Measurements from ENCODE around the gene TBC1D30. TPM values are rescaled to one million over a fixed set of nuclear protein-coding genes. Genes with fewer than 3 reads are reported as not detected.
"Not testable (repeated sequence)": the region's sequence is repeated elsewhere in the genome, so short reads cannot be mapped to it uniquely, and the experiment has no call there.

The TBC1D30 gene
- total and polyA plus RNA-seq, 5 donors from 2014 or later: 0.07 to 0.25 (median 0.12) TPM; not detected in 2

DNA sequence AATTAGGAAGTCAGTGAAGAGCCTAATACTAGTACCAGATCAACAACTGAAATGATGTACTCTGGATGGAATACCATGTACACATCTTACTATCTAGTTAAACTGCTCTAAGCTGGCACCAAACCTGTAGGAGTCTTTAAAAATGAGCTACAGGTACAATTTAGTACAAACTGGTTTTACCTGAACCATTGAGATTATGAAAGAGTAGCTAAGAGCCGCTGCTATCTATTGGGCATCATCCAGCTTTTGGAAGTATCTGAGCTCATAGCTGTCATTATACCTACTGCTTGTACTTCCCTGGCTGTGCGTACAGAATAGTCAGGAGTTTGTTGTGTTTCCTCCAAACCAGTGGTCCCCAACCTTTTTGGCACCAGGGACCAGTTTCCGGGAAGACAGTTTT is 12.4 kb downstream of the TBC1D30 start:
- no peaks in the 10 kb centered on the region for H3K36me3 Mint-ChIP-seq
- H3K27me3 ChIP-seq (ENCODE audit: control insufficient read depth, insufficient read depth, low read length): peaks cover 4% of the 10 kb centered on the region
- H3K9me3 Mint-ChIP-seq: peaks cover 0 to 6% (median 0%) of the 10 kb centered on the region in 7 donors
- H3K27ac ChIP-seq (ENCODE audit: insufficient read depth, low read length, poor library complexity, severe bottlenecking): no peak overlapping the region
- H3K4me3 ChIP-seq (ENCODE audit: low read depth, low read length): no peak overlapping the region
- ATAC-seq (ENCODE audit: low read depth in 2 of 2) (no peak), DNase-seq (no peak)
- H3K27me3 Mint-ChIP-seq: peaks cover 16% of the 10 kb centered on the region
- H3K27ac Mint-ChIP-seq: no peak overlapping the region
- H3K4me1 Mint-ChIP-seq: no peaks in the 10 kb centered on the region
- H3K4me3 Mint-ChIP-seq: no peak overlapping the region
- H3K4me1 ChIP-seq (ENCODE audit: control insufficient read depth, insufficient read depth, low read length, poor library complexity, severe bottlenecking): no peaks in the 10 kb centered on the region
- H3K9me3 ChIP-seq (ENCODE audit: control insufficient read depth in 2 of 2, low read length in 2 of 2): no peaks in the 10 kb centered on the region
- no peaks in the 10 kb centered on the region for H3K36me3 ChIP-seq (ENCODE audit: control insufficient read depth, insufficient read depth, low read length)

DNA sequence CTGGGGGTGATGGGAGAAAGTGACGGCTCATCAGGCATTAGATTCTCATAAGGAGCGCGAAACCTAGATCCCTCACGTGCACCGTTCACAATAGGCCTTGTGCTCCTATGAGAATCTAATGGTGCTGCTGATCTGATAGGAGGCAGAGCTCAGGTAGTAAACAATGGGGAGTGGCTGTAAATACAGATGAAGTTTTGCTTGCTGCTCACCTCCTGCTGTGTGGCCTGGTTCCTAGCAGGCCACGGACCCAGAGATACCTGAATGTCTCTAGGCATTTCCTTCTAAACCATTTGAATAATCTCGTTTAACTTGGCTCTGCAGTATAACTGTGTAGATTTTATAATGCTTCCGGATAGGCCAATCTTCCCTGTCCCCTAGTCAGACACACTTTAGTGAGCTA is 13.0 kb downstream of the TBC1D30 start:
- no peaks in the 10 kb centered on the region for H3K36me3 Mint-ChIP-seq
- H3K27me3 Mint-ChIP-seq: peaks cover 16% of the 10 kb centered on the region
- Histone ChIP-seq H3K36me3 (ENCODE audit: control insufficient read depth, insufficient read depth, low read length) (no peaks in the 10 kb centered on the region), H3K9me3 (ENCODE audit: control insufficient read depth in 2 of 2, low read length in 2 of 2) (no peaks in the 10 kb centered on the region), H3K27me3 (ENCODE audit: control insufficient read depth, insufficient read depth, low read length) (peaks cover 4% of the 10 kb centered on the region), H3K4me1 (ENCODE audit: control insufficient read depth, insufficient read depth, low read length, poor library complexity, severe bottlenecking) (no peaks in the 10 kb centered on the region), H3K4me3 (ENCODE audit: low read depth, low read length) (no peak overlapping the region), H3K27ac (ENCODE audit: insufficient read depth, low read length, poor library complexity, severe bottlenecking) (no peak overlapping the region)
- peaks cover 0 to 6% (median 0%) of the 10 kb centered on the region in 7 donors for H3K9me3 Mint-ChIP-seq
- no peak for DNase-seq
- H3K4me1 Mint-ChIP-seq: no peaks in the 10 kb centered on the region
- H3K4me3 Mint-ChIP-seq: no peak overlapping the region
- ATAC-seq (ENCODE audit: low read depth in 2 of 2): no peak
- H3K27ac Mint-ChIP-seq: no peak overlapping the region

DNA sequence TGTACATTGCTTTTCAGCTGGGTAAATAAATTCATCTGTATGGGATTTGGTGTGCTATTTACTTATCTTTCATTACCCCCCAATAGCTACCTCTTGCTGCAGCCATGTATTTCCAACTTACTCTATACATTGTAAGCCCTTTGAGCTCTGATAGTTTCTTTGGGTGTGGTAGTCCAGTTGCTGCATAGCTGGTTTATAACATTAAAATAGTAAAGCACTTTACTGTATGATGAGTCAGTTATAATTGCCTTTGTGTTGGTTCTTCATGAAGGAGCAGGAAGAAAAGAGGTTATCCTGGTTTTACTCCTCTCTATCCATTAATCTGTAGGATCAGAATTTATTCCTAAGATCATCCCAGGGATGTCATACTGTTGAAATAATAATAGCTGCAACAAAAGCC is 15.7 kb downstream of the TBC1D30 start:
- Mint-ChIP-seq H3K36me3 (no peaks in the 10 kb centered on the region), H3K4me3 (no peak overlapping the region), H3K27ac (no peak overlapping the region), H3K27me3 (peaks cover 5% of the 10 kb centered on the region), H3K4me1 (no peaks in the 10 kb centered on the region), H3K9me3 (no peaks in the 10 kb centered on the region)
- DNase-seq: no peak
- ATAC-seq (ENCODE audit: low read depth in 2 of 2): no peak
- H3K36me3 ChIP-seq (ENCODE audit: control insufficient read depth, insufficient read depth, low read length): no peaks in the 10 kb centered on the region
- no peaks in the 10 kb centered on the region for H3K9me3 ChIP-seq (ENCODE audit: control insufficient read depth in 2 of 2, low read length in 2 of 2)
- H3K4me3 ChIP-seq (ENCODE audit: low read depth, low read length): no peak overlapping the region
- peaks cover 4% of the 10 kb centered on the region for H3K27me3 ChIP-seq (ENCODE audit: control insufficient read depth, insufficient read depth, low read length)
- H3K27ac ChIP-seq (ENCODE audit: insufficient read depth, low read length, poor library complexity, severe bottlenecking): no peak overlapping the region
- no peaks in the 10 kb centered on the region for H3K4me1 ChIP-seq (ENCODE audit: control insufficient read depth, insufficient read depth, low read length, poor library complexity, severe bottlenecking)

GRCh38 chr12:64840949-64841717 is 16.7 kb downstream of the TBC1D30 start:
- Histone ChIP-seq H3K4me1 (ENCODE audit: control insufficient read depth, insufficient read depth, low read length, poor library complexity, severe bottlenecking) (no peaks in the 10 kb centered on the region), H3K9me3 (ENCODE audit: control insufficient read depth in 2 of 2, low read length in 2 of 2) (no peaks in the 10 kb centered on the region), H3K4me3 (ENCODE audit: low read depth, low read length) (no peak overlapping the region), H3K27me3 (ENCODE audit: control insufficient read depth, insufficient read depth, low read length) (peaks cover 4% of the 10 kb centered on the region), H3K36me3 (ENCODE audit: control insufficient read depth, insufficient read depth, low read length) (no peaks in the 10 kb centered on the region), H3K27ac (ENCODE audit: insufficient read depth, low read length, poor library complexity, severe bottlenecking) (no peak overlapping the region)
- H3K4me3 Mint-ChIP-seq: no peak overlapping the region
- no peak for DNase-seq
- ATAC-seq (ENCODE audit: low read depth in 2 of 2): no peak
- H3K36me3 Mint-ChIP-seq: no peaks in the 10 kb centered on the region
- H3K4me1 Mint-ChIP-seq: no peaks in the 10 kb centered on the region
- H3K9me3 Mint-ChIP-seq: no peaks in the 10 kb centered on the region
- no peak overlapping the region for H3K27ac Mint-ChIP-seq
- H3K27me3 Mint-ChIP-seq: peaks cover 5% of the 10 kb centered on the region

GRCh38 chr12:64848409-64848808 is 24.0 kb downstream of the TBC1D30 start:
- not testable (repeated sequence) for DNase-seq; H3K4me3 Mint-ChIP-seq; H3K27ac ChIP-seq (ENCODE audit: insufficient read depth, low read length, poor library complexity, severe bottlenecking); H3K36me3 Mint-ChIP-seq; H3K4me1 Mint-ChIP-seq; H3K4me1 ChIP-seq (ENCODE audit: control insufficient read depth, insufficient read depth, low read length, poor library complexity, severe bottlenecking); H3K27me3 ChIP-seq (ENCODE audit: control insufficient read depth, insufficient read depth, low read length); ATAC-seq (ENCODE audit: low read depth in 2 of 2); H3K36me3 ChIP-seq (ENCODE audit: control insufficient read depth, insufficient read depth, low read length); H3K9me3 ChIP-seq (ENCODE audit: control insufficient read depth in 2 of 2, low read length in 2 of 2); H3K27ac Mint-ChIP-seq; H3K4me3 ChIP-seq (ENCODE audit: low read depth, low read length)
- Mint-ChIP-seq H3K27me3 (peaks cover 27% of the 10 kb centered on the region), H3K9me3 (peaks cover 0 to 16% (median 3%) of the 10 kb centered on the region in 7 donors)

GRCh38 chr12:64858882-64859605 is 34.6 kb downstream of the TBC1D30 start:
- Histone ChIP-seq H3K27me3 (ENCODE audit: control insufficient read depth, insufficient read depth, low read length) (no peaks in the 10 kb centered on the region), H3K27ac (ENCODE audit: insufficient read depth, low read length, poor library complexity, severe bottlenecking) (no peak overlapping the region)
- peaks cover 0 to 6% (median 0%) of the 10 kb centered on the region in 7 donors for H3K9me3 Mint-ChIP-seq

DNA sequence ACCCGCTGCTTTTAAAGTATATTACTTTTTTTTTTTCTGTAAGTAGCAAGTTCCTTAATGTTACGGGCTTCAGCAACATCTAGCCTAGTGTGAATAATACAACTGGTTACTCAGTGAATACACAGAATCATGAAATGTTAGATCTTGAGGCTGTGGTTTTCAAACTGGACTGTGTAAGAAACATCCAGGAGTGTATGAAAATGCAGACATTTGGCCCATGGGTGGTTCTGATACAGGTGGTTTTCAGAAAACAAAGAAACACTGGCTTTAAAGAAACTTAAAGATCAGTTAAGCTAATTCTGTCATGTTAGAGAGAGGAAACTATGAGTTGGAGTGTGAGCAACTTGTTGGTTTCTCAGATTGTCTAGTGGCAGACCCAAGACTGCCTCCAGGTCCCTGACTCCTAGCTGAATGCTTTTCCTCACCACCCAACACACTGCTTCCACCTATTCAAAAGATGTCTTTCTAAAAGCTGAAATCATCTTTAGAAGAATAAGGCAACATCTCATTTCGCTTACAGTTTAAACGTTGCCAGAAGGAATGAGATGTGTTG is 36.1 kb downstream of the TBC1D30 start:
- Histone ChIP-seq H3K27me3 (ENCODE audit: control insufficient read depth, insufficient read depth, low read length) (no peaks in the 10 kb centered on the region), H3K27ac (ENCODE audit: insufficient read depth, low read length, poor library complexity, severe bottlenecking) (no peak overlapping the region), H3K4me3 (ENCODE audit: low read depth, low read length) (no peak overlapping the region), H3K4me1 (ENCODE audit: control insufficient read depth, insufficient read depth, low read length, poor library complexity, severe bottlenecking) (no peaks in the 10 kb centered on the region), H3K9me3 (ENCODE audit: control insufficient read depth in 2 of 2, low read length in 2 of 2) (no peaks in the 10 kb centered on the region), H3K36me3 (ENCODE audit: control insufficient read depth, insufficient read depth, low read length) (no peaks in the 10 kb centered on the region)
- H3K36me3 Mint-ChIP-seq: no peaks in the 10 kb centered on the region
- ATAC-seq (ENCODE audit: low read depth in 2 of 2): no peak
- H3K9me3 Mint-ChIP-seq: peaks cover 0 to 2% (median 0%) of the 10 kb centered on the region in 7 donors
- H3K4me1 Mint-ChIP-seq: no peaks in the 10 kb centered on the region
- no peak overlapping the region for H3K4me3 Mint-ChIP-seq
- DNase-seq: no peak
- H3K27ac Mint-ChIP-seq: no peak overlapping the region
- H3K27me3 Mint-ChIP-seq: peaks cover 22% of the 10 kb centered on the region

More at GRCh38 chr12:64858882-64859605, 34.6 kb downstream of the TBC1D30 start:
- no peaks in the 10 kb centered on the region for H3K4me1 ChIP-seq (ENCODE audit: control insufficient read depth, insufficient read depth, low read length, poor library complexity, severe bottlenecking)
- Mint-ChIP-seq H3K27me3 (peaks cover 10% of the 10 kb centered on the region), H3K4me1 (no peaks in the 10 kb centered on the region), H3K4me3 (no peak overlapping the region), H3K36me3 (no peaks in the 10 kb centered on the region), H3K27ac (no peak overlapping the region)
- no peaks in the 10 kb centered on the region for H3K9me3 ChIP-seq (ENCODE audit: control insufficient read depth in 2 of 2, low read length in 2 of 2)
- ATAC-seq (ENCODE audit: low read depth in 2 of 2) (no peak), DNase-seq (no peak)
- H3K4me3 ChIP-seq (ENCODE audit: low read depth, low read length): no peak overlapping the region
- no peaks in the 10 kb centered on the region for H3K36me3 ChIP-seq (ENCODE audit: control insufficient read depth, insufficient read depth, low read length)
